ENCODE measurements around the gene CYBB.

DNA sequence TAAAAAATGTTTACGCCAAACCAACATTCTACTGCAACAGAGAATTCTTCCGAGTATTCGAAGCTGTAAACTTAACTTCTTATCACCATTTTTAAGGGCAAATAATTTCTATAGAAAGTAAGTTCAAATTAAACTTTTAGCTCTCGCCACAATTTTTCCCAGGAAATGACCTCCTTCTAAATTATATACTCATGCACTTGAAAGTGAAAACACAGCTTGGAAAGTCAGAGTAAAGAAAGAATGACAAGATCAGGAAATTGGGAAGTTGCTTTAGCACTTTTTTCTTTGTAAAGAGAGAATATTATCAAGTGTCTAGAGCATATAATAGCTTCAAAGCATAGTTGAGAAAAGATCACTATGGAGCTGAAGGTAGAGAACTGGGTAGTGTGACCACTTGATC lies 1.2 kb downstream of the CYBB start:
- TF ChIP-seq POLR2A (IDR thresholded peaks at IDR 0.05) = no peak
- TF ChIP-seq, protein P1, sequence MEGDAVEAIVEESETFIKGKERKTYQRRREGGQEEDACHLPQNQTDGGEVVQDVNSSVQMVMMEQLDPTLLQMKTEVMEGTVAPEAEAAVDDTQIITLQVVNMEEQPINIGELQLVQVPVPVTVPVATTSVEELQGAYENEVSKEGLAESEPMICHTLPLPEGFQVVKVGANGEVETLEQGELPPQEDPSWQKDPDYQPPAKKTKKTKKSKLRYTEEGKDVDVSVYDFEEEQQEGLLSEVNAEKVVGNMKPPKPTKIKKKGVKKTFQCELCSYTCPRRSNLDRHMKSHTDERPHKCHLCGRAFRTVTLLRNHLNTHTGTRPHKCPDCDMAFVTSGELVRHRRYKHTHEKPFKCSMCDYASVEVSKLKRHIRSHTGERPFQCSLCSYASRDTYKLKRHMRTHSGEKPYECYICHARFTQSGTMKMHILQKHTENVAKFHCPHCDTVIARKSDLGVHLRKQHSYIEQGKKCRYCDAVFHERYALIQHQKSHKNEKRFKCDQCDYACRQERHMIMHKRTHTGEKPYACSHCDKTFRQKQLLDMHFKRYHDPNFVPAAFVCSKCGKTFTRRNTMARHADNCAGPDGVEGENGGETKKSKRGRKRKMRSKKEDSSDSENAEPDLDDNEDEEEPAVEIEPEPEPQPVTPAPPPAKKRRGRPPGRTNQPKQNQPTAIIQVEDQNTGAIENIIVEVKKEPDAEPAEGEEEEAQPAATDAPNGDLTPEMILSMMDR (IDR thresholded peaks at IDR 0.05) = no peak

All from esophagus squamous epithelium (tissue), 4 donors.